Type B pancreatic cell (in vitro differentiated cells): ENCODE data around the gene LCN15. TPM values are rescaled to one million over a fixed set of nuclear protein-coding genes. Genes with fewer than 3 reads are reported as not detected.
"Not testable (repeated sequence)": the region's sequence is repeated elsewhere in the genome, so short reads cannot be mapped to it uniquely, and the experiment has no call there.

Source experiments
- DNase-seq: peaks from one replicate; pipeline ENCODE4 v3.0.0; 2021; ENCODE audit warnings: mixed read lengths; ENCODE audit not compliant: unreplicated experiment; ENCODE audit errors: extremely low spot score
- H3K27ac Mint-ChIP-seq: 2 replicates; pipeline ENCODE4 v1.8.0; 2021; ENCODE audit warnings: mild to moderate bottlenecking, mixed read lengths
- H3K27me3 Mint-ChIP-seq: 2 replicates; pipeline ENCODE4 v1.8.0; 2021; ENCODE audit warnings: mixed read lengths
- H3K36me3 Mint-ChIP-seq: 2 replicates; pipeline ENCODE4 v1.8.0; 2021; ENCODE audit warnings: mixed read lengths
- H3K4me1 Mint-ChIP-seq: one replicate; pipeline ENCODE4 v1.8.0; 2021; ENCODE audit warnings: mixed read lengths; ENCODE audit not compliant: unreplicated experiment
- H3K4me3 Mint-ChIP-seq: 2 replicates; pipeline ENCODE4 v1.8.0; 2021; ENCODE audit warnings: mild to moderate bottlenecking, mixed read lengths
- H3K9me3 Mint-ChIP-seq: 2 replicates; pipeline ENCODE4 v1.8.0; 2021; ENCODE audit warnings: mixed read lengths
- total RNA-seq: library from RNA; stranded (reverse); gene quantifications from 2 replicates; pipeline ENCODE4 v1.2.1, GENCODE V29; 2021; ENCODE audit warnings: low replicate concordance
- TF ChIP-seq, protein P1 (sequence below): fragments of 200-600 bp; sonication (generic); conservative IDR thresholded peaks from 2 replicates; pipeline ENCODE4 v1.5.0; 2021; ENCODE audit warnings: antibody characterized with exemption, mild to moderate bottlenecking

LCN15 gene
- total RNA-seq, 1 donor from 2014 or later = 0.77 TPM

DNA sequence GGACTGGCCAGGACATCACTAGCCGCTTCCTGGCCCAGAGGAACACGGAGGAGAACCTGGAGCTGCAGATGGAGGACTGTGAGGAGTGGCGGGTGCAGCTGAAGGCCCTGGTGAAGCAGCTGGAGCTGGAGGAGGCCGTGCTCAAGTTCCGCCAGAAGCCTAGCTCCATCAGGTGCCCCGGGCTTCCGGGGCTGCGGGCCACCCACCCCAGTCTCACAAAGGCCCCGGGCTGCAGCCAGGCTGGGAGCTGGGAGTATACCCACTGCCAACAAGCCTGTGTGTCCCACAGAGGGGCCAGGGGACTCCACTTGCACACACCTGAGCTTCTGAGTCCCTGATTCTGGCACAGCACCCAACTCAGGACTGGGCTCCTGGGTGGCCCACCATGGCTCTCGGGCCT is 41.7 kb upstream of the LCN15 start:
- H3K9me3 Mint-ChIP-seq = no peaks in the 10 kb centered on the region
- peaks cover 10% of the 10 kb centered on the region for H3K4me1 Mint-ChIP-seq
- peak overlapping the region; percentile 89 for H3K4me3 Mint-ChIP-seq
- H3K27me3 Mint-ChIP-seq = peaks cover 5% of the 10 kb centered on the region
- no peak for DNase-seq
- TF ChIP-seq, protein P1, sequence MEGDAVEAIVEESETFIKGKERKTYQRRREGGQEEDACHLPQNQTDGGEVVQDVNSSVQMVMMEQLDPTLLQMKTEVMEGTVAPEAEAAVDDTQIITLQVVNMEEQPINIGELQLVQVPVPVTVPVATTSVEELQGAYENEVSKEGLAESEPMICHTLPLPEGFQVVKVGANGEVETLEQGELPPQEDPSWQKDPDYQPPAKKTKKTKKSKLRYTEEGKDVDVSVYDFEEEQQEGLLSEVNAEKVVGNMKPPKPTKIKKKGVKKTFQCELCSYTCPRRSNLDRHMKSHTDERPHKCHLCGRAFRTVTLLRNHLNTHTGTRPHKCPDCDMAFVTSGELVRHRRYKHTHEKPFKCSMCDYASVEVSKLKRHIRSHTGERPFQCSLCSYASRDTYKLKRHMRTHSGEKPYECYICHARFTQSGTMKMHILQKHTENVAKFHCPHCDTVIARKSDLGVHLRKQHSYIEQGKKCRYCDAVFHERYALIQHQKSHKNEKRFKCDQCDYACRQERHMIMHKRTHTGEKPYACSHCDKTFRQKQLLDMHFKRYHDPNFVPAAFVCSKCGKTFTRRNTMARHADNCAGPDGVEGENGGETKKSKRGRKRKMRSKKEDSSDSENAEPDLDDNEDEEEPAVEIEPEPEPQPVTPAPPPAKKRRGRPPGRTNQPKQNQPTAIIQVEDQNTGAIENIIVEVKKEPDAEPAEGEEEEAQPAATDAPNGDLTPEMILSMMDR = no peak
- H3K36me3 Mint-ChIP-seq = peaks cover 10% of the 10 kb centered on the region
- H3K27ac Mint-ChIP-seq = no peak overlapping the region

DNA sequence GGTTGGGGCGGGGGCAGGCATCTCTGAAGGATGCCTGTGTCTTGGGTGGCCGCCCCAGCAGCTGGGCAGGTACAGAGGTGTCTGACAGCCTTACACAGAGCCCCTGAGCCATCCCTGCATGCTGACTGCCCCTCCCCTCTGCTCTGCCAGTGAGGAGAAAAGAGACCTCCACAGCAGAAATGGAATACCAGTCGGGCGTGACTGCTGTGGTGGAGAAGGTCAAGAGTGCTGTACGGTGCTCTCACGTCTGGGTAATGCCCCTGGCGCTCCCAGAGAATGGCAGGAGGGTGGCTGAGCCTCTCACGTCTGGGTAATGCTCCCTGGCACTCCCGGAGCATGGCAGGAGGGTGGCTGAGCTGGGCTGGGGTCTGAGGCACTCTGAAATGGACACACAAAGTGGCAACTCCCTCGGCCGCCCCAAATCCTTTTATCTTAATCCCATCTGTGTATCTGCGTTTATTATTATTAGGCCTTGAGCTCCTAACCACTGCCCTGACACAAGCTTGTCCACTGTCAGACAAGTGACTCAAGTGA is 41.0 kb upstream of the LCN15 start:
- H3K4me3 Mint-ChIP-seq = peak overlapping the region; percentile 56
- DNase-seq = no peak
- no peak overlapping the region for H3K27ac Mint-ChIP-seq
- H3K4me1 Mint-ChIP-seq = peaks cover 11% of the 10 kb centered on the region
- no peaks in the 10 kb centered on the region for H3K9me3 Mint-ChIP-seq
- peaks cover 7% of the 10 kb centered on the region for H3K36me3 Mint-ChIP-seq
- H3K27me3 Mint-ChIP-seq = peaks cover 8% of the 10 kb centered on the region
- TF ChIP-seq, protein P1 = no peak

DNA sequence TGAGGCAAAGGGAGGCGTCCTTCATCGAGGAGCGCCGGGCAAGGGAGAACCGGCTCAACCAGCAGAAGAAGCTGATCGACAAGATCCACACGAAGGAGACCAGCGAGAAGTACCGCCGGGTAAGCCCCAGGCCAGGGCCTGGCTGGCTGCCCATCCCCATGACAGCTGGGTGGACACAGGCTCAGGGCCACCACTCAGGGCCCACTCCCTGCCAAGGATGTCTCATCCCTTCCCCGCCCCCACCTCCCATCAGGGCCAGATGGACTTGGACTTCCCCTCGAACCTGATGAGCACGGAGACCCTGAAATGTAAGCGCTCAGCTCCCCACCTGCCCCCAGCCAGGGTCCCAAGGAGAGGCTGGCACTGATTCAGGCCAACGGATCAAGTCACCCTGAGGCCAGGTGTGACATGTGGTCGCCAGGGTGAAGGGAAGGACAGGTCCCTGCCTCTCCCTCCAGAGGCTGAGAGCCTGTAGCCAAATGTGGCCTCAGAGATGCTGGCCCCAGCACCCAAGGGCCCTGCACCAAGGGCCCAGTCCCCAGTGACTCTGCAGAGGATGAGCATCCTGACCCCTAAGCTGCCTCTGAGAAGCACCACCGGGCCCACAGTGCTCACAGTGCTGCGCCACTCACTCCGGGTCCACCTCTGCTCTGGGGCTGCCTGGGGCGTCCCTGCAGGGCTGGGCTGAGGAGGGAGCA is 40.3 kb upstream of the LCN15 start:
- Mint-ChIP-seq H3K4me3 (peak overlapping the region; percentile 68), H3K27me3 (peaks cover 8% of the 10 kb centered on the region), H3K4me1 (peaks cover 5% of the 10 kb centered on the region), H3K27ac (no peak overlapping the region), H3K9me3 (no peaks in the 10 kb centered on the region), H3K36me3 (peaks cover 1% of the 10 kb centered on the region)
- DNase-seq = no peak
- TF ChIP-seq, protein P1 = no peak

DNA sequence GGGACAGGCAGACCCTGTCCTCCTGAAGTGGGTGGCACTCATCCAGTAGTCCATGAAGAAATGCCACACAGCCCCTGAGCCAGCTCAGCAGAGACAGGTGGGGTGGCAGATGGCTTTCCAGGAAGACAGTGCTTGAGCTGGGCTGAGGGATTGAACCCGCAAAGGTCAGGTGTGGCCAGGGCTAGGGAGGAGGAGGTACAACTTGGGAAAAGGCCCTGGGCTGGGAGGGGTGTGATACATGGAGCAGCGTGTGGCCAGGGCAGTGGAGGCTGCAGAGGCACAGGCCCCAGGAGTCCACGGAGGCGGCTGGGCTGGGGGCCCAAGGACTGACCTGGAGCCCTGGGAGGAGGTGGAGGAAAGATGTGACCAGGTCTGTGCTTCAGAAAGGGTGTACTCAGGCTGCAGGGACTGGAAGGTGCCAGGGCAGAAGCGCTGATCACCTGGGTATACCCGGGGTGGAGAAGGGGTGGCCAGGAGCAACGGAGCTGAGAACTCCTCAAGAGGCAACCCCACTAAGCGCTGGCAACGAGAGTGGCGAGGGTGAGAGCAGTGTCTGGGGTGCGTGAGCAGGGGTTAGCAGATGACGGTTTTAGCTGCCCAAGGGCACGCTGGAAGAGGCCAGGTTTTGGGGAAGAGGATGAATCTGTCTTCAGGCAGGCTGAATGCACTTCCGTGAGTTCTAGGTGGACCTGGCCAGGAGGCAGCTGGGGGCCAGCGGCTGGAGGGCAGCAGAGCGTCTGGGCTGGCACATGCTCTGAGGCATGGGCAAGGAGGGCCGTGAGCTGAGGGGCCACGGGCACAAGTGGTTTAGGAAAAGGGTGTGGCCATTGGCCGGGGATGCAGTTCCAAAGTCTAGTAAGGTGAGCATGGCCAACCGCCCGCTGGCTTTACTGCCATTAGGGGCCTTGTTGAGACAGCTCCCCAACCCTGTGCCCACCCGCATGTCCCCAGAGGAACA is 39.5 kb upstream of the LCN15 start:
- Mint-ChIP-seq H3K27ac (no peak overlapping the region), H3K36me3 (no peaks in the 10 kb centered on the region), H3K4me1 (peaks cover 3% of the 10 kb centered on the region), H3K4me3 (peak overlapping the region; percentile 69), H3K9me3 (no peaks in the 10 kb centered on the region), H3K27me3 (peaks cover 8% of the 10 kb centered on the region)
- DNase-seq = no peak
- TF ChIP-seq, protein P1 = no peak

DNA sequence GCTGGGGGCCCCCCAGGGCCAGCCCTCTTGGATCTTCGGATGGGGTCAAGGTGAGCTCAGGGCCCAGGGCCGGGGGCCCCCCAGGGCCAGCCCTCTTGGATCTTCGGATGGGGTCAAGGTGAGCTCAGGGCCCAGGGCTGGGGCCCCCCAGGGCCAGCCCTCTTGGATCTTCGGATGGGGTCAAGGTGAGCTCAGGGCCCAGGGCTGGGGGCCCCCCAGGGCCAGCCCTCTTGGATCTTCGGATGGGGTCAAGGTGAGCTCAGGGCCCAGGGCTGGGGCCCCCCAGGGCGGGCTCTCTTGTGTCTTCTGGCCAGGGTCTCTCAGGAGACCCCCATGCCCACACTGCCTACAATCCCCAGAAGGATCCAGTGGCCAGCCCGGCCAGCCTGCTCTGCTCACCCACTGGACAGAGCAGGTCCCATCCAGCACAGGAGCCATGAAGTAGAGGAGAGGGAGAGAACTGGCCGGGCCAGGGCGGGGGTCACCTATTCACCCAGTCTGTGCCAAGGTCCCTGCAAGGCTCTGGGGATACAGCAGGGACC is 38.8 kb upstream of the LCN15 start:
- H3K4me3 Mint-ChIP-seq, H3K9me3 Mint-ChIP-seq, H3K36me3 Mint-ChIP-seq, H3K27me3 Mint-ChIP-seq, H3K27ac Mint-ChIP-seq, H3K4me1 Mint-ChIP-seq, DNase-seq: not testable (repeated sequence)
